ENCODE results near the gene VCAM1.

Gene VCAM1

DNA sequence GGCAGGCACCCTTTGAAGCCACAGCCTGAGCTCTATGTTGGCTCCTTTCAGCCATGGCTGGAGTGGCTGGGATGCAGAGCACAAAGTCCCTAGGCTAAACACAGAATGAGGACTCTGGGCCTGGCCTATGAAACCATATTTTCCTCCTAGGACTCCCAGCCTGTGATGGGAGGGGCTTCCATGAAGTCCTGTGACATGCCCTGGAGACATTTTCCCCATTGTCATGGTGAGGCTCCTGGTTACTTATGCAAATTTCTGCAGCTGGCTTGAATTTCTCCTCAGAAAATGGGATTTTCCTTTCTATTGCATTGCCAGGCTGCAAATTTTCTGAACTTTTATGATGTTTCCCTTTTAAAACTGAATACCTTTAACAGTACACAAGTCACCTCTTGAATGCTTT, 61.3 kb downstream of the VCAM1 start:
- TF ChIP-seq GATA3 (IDR thresholded peaks at IDR 0.05; ENCODE audit: low read depth, low read length) = no peak
- TF ChIP-seq GATA2 (IDR thresholded peaks at IDR 0.05; ENCODE audit: low read depth, low read length) = no peak

DNA sequence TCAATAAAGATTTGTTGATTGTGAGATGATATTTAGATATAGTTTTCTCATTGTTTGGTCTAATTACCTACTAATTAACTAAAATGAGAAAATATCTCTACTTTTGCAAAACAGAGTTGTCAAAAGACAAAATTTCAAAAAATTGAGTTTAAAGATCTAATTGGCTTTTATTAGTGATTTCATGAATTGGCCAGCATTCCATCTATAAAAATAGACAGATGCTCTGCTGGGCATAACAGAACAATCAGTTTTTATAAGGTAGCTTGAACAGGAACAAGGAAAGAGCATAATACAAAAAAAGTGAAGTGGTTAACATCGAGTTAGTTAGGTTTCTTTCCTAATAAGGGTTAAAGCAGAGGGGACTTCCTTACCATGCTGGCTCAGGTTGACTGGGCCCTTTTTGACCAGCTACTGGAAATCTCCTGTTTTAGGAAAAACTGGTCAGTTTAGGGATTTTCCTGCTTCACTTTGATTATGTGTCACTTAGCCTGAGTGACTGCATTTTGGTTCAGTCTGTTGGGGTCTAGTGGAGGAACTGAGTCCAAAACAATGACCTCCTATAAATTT, 63.0 kb downstream of the VCAM1 start:
- TF ChIP-seq GATA3 (IDR thresholded peaks at IDR 0.05; ENCODE audit: low read depth, low read length) (no peak), GATA2 (IDR thresholded peaks at IDR 0.05; ENCODE audit: low read depth, low read length) (no peak)

DNA sequence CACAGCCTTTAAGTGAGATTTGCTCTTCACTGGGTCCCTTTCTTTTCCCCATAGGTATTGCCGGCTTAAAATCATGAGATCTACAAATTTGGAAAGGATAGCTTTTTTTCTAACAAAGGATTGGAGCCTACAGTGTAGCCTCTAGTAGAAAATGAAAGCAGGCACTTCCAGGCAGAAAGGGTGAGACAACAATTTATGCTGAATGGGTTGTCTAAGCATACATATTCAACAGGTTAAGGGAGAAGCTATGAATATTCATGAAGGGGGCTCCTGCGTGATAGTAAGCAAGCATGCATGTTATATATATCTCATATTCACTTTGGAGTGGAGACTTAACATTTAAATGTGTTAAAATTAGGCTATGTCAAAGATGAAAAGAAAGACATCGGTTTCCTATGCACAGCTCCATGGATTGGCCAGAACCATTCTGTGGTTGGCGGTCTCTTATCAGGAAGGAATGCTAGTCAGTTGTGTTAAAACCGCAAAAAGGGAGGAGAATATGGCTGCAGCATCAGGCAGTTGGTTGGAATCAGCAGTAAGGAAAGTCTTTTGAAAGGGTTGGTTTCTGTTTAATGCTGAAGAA, 66.0 kb downstream of the VCAM1 start:
- TF ChIP-seq GATA2 (IDR thresholded peaks at IDR 0.05; ENCODE audit: low read depth, low read length) (no peak), GATA3 (IDR thresholded peaks at IDR 0.05; ENCODE audit: low read depth, low read length) (no peak)

DNA sequence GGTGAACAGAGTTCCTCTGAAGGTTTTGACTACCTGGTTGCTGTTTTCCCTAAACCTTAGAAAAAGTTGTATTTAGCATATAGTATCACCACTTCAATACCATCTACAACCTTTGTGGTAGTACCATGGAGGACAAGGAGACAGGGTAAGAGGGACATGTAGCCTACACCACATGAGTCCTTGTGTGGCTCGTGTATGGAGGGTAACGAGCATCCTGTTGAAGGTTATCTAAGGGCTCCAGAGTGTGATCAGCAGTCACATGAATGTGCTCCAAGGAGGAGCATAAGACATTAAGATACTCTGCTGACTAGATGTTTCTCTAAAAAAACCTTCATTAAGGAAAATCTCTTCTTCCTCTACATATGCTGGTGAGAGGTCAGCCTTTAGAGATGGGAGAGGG, 67.3 kb downstream of the VCAM1 start:
- TF ChIP-seq GATA2 (IDR thresholded peaks at IDR 0.05; ENCODE audit: low read depth, low read length) (no peak), GATA3 (IDR thresholded peaks at IDR 0.05; ENCODE audit: low read depth, low read length) (no peak)

All from SH-SY5Y (cell line).